Uterus (tissue), 4 donors: ENCODE results near the gene UBE2H. TPM values are rescaled to one million over a fixed set of nuclear protein-coding genes. Genes with fewer than 3 reads are reported as not detected.
A peak's percentile ranks its signal among the peaks of the same experiment; 100 is the strongest.
"Not testable (repeated sequence)": the region's sequence is repeated elsewhere in the genome, so short reads cannot be mapped to it uniquely, and the experiment has no call there.

Experiments
- DNase-seq, 2 donors: peaks; one replicate each; pipeline ENCODE4 v3.0.0-alpha.2; 2019 to 2020
- H3K27ac ChIP-seq, 2 donors: fragments of 200-600 bp; sonication (generic); 1 replicate in 1 of 2; 2 replicates in 1 of 2; pipeline ENCODE4 v1.5.1; 2016 to 2018
- H3K27me3 ChIP-seq, 2 donors: fragments of 200-600 bp; sonication (generic); one replicate each; pipeline ENCODE4 v1.5.1; 2018 to 2019; ENCODE audit warnings: control low read depth in 1 of 2
- H3K36me3 ChIP-seq, 2 donors: fragments of 200-600 bp; sonication (generic); one replicate each; pipeline ENCODE4 v1.5.1; 2019; ENCODE audit warnings: control low read depth in 1 of 2
- H3K4me1 ChIP-seq, 2 donors: fragments of 200-600 bp; sonication (generic); one replicate each; pipeline ENCODE4 v1.5.1; 2018 to 2019; ENCODE audit warnings: control low read depth in 1 of 2
- H3K4me3 ChIP-seq, 2 donors: fragments of 200-600 bp; sonication (generic); 1 replicate in 1 of 2; 2 replicates in 1 of 2; pipeline ENCODE4 v1.5.1; 2018 to 2019; ENCODE audit warnings: mild to moderate bottlenecking in 1 of 2
- H3K9me3 ChIP-seq, 2 donors: fragments of 200-600 bp; sonication (generic); one replicate each; pipeline ENCODE4 v1.5.1; 2019; ENCODE audit warnings: control low read depth in 1 of 2
- POLR2A ChIP-seq, 2 donors: fragments of 450-650 bp; IDR thresholded peaks; one replicate each; pipeline ENCODE4 v1.6.1; 2016; ENCODE audit warnings: antibody characterized with exemption in 2 of 2, mild to moderate bottlenecking in 1 of 2, moderate library complexity in 1 of 2
- intact Hi-C: fragments of 100-400 bp; cut with DNase I; formaldehyde crosslinking; loops from one replicate; pipeline ENCODE4 v1.15.1; 2023; ENCODE audit warnings: low total_unique reads
- total RNA-seq, 4 donors: library from RNA; depleted of rRNA in 3 of 4; stranded (reverse); fragments of >200 nt in 3 of 4; gene quantifications; one replicate each; pipeline versions ENCODE4 v1.1.0 to v1.2.4, GENCODE V29; 2014 to 2023
- TF ChIP-seq, protein P1 (sequence below), 4 experiments: fragments of 200-600 bp in 2 of 4; fragments of 450-650 bp in 2 of 4; sonication (generic) in 2 of 4; IDR thresholded peaks; one replicate each; pipeline ENCODE4 v1.5.1; 2016 to 2019; ENCODE audit warnings: antibody characterized with exemption in 4 of 4, mild to moderate bottlenecking in 2 of 4, moderate library complexity in 1 of 4
- donor health status: DM: yes; HTN: yes; CAD: no.

Gene UBE2H
- total RNA-seq, 4 donors from 2014 or later, result 35.4 to 99.8 (median 53.1) TPM

DNA sequence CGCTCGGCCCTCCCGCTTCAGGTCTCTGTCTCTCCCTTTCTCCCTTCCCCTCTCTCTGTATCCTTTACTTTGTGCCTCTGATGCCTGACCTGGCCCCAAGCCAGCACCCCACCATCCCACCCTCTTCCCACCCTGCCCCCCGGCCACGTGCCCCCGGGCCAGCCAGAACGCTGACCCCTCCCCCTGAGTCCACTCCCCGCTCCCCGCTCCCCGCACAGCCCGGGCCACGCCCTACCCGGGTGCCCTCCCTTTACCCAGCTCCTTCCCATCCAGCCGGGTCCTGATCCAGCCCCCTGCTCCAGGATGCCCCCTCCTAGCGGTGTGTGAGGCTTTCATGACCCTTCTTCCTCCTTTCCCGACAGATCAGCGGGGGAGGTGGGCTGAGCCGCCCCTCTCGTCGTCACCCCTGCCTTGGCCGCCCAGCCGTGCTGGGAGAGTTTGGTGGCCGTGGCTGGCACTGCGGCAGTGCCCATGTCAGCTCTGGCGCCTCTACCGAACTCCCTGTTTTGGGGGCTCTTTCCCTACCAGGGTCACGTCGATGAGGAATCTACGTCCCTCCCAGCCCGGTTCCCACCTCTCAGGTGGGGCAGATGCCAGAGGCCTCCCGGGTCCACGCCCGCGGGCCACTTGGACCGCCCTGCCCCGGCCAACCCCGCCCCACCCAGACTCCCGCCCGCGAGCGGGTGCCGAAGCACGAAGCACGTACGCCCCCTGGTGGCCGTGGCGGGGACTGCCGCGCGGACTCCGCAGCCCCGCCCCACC lies 127.4 kb downstream of the UBE2H start:
- Histone ChIP-seq H3K27me3 (no peaks in the 10 kb centered on the region), H3K9me3 (no peaks in the 10 kb centered on the region), H3K36me3 (no peaks in the 10 kb centered on the region), H3K4me3 (peak overlapping the region; percentile 44 to 61), H3K4me1 (peaks cover 0 to 4% of the 10 kb centered on the region in 2 donors), H3K27ac (peak overlapping the region; percentile 62 to 64)
- intact Hi-C loops, result loop anchor here (5.0 kb wide), 1 partner anchor 127 kb away; the partner anchor contains the start of gene UBE2H
- TF ChIP-seq POLR2A (IDR thresholded peaks at IDR 0.05), result peak in 1 of 2 donors; percentile 23
- TF ChIP-seq, protein P1, sequence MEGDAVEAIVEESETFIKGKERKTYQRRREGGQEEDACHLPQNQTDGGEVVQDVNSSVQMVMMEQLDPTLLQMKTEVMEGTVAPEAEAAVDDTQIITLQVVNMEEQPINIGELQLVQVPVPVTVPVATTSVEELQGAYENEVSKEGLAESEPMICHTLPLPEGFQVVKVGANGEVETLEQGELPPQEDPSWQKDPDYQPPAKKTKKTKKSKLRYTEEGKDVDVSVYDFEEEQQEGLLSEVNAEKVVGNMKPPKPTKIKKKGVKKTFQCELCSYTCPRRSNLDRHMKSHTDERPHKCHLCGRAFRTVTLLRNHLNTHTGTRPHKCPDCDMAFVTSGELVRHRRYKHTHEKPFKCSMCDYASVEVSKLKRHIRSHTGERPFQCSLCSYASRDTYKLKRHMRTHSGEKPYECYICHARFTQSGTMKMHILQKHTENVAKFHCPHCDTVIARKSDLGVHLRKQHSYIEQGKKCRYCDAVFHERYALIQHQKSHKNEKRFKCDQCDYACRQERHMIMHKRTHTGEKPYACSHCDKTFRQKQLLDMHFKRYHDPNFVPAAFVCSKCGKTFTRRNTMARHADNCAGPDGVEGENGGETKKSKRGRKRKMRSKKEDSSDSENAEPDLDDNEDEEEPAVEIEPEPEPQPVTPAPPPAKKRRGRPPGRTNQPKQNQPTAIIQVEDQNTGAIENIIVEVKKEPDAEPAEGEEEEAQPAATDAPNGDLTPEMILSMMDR (IDR thresholded peaks at IDR 0.05), result peak; percentile 52 to 99 (median 74)
- peak; percentile 84 to 88 for DNase-seq

DNA sequence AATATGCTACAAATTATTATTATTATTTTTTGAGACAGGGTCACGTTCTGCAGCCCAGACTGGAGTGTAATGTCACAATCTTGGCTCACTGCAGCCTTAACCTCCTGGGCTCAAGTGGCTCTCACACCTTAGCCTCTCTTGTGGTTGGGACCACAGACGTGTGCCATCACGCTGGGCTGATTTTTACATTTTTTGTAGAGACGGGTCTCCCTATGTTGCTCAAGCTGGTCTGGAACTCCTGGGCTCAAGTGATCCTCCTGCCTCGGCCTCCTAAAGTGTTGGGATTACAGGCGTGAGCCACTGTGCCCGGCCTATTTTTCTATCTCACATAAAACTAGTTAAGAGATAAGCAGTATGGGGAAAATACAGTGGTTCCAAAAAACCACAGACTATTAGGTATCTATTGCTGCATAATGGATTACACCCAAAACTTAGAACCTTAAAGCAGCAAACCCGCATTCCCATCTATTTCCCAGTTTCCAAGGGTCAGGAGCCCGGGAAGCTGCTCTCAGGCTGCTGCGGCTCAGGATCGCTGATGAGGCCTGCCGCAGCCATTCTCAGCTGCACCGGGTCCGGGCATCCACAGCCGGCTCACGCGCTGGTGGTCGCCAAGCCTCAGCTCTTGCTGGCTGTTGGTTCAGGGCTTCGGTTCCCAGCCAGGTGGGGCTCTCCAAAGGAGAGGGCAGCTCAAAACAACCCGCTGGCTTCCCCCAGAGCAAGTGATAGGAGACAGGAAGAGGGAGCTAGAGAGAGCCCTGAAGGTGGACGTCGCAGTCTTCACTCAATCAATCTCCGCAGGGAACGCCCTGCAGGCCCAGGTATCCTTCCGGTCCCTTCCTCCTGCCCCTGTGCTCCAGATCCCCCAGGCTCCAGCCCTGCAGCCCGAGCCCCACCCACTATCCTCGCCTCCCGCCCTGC lies 128.2 kb downstream of the UBE2H start:
- H3K9me3 ChIP-seq, result no peaks in the 10 kb centered on the region
- no peaks in the 10 kb centered on the region for H3K4me1 ChIP-seq
- H3K27me3 ChIP-seq, result no peaks in the 10 kb centered on the region
- no peak for DNase-seq
- peak overlapping the region; percentile 44 to 61 for H3K4me3 ChIP-seq
- intact Hi-C loops, result loop anchor here (5.0 kb wide), 1 partner anchor 128 kb away; the partner anchor contains the start of gene UBE2H
- TF ChIP-seq, protein P1 (IDR thresholded peaks at IDR 0.05), result peak; percentile 10 to 44 (median 28)
- TF ChIP-seq POLR2A (IDR thresholded peaks at IDR 0.05), result no peak
- H3K36me3 ChIP-seq, result no peaks in the 10 kb centered on the region
- peak overlapping the region; percentile 62 to 64 for H3K27ac ChIP-seq

DNA sequence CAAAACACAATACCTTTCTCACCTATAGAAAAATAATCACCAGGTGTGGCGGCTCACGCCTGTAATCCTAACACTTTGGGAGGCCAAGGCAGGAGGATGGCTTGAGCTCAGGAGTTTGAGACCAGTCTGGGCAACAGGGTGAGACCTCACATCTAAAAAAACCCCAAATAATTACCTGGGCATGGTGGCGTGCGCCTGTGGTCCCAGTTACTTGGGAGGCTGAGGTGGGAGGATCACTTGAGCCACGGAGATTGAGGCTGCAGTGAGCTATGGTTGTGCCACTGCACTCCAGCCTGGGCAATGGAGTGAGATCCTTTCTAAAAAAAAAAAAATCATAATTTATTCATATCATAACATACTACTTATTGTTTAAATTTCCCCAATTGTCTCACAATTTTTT lies 129.6 kb downstream of the UBE2H start:
- H3K9me3 ChIP-seq, H3K36me3 ChIP-seq, H3K27me3 ChIP-seq, H3K27ac ChIP-seq, H3K4me3 ChIP-seq, DNase-seq, H3K4me1 ChIP-seq, intact Hi-C loops: not testable (repeated sequence)

DNA sequence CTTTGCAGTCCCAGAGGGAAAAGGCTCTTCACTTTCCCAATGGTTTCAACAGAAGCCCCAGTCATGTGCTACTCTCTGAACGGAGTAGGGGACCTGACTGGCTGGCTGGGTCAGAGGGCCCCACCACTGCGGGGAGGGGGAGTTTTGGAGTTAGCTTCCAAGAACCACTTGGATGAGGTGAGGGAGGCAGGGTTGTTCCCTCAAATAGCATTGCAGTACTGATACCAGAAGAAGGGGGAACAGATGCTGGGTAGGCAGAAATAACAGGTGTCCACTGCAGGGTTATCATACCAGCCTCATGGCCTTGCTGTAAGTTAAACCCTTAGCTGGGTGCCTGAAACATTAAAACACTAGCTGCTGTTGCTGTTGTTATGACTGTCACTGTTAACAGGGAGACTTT lies 131.3 kb downstream of the UBE2H start:
- no peaks in the 10 kb centered on the region for H3K27me3 ChIP-seq
- no peaks in the 10 kb centered on the region for H3K4me1 ChIP-seq
- intact Hi-C loops, result no loop called here
- H3K27ac ChIP-seq, result no peak overlapping the region
- no peak for TF ChIP-seq POLR2A (IDR thresholded peaks at IDR 0.05)
- TF ChIP-seq, protein P1 (IDR thresholded peaks at IDR 0.05), result no peak
- no peaks in the 10 kb centered on the region for H3K36me3 ChIP-seq
- peaks cover 0 to 3% of the 10 kb centered on the region in 2 donors for H3K9me3 ChIP-seq
- H3K4me3 ChIP-seq, result no peak overlapping the region
- DNase-seq, result no peak

DNA sequence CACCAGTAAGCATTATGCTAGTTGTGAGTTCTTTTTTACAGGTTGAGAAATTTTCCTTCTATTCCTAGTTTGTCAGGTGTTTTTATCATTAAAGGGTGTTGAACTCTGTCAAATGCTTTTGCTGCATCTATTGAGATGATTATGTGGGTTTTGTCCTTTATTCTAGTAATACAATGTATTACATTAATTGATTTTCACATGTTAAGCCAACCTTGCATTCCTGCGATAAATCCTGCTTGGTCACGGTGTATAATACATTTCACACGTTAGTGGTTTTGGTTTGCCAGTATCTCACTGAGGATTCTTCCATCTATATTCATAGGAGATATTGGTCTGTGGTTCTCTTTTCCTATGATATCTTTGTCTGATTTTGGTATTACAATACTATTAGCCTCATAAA lies 136.0 kb downstream of the UBE2H start:
- H3K4me1 ChIP-seq, result no peaks in the 10 kb centered on the region
- no peak for TF ChIP-seq POLR2A (IDR thresholded peaks at IDR 0.05)
- TF ChIP-seq, protein P1 (IDR thresholded peaks at IDR 0.05), result no peak
- peaks cover 0 to 3% of the 10 kb centered on the region in 2 donors for H3K9me3 ChIP-seq
- no peak for DNase-seq
- H3K36me3 ChIP-seq, result no peaks in the 10 kb centered on the region
- no peaks in the 10 kb centered on the region for H3K27me3 ChIP-seq
- H3K4me3 ChIP-seq, result no peak overlapping the region
- intact Hi-C loops, result no loop called here
- H3K27ac ChIP-seq, result no peak overlapping the region
